K562 (cell line): ENCODE results near the gene KCND1. TPM values are rescaled to one million over a fixed set of nuclear protein-coding genes. Genes with fewer than 3 reads are reported as not detected.

Experiments
- ARHGAP35 ChIP-seq: fragments of 450-650 bp; IDR thresholded peaks from 2 replicates; pipeline ENCODE4 v1.6.1; 2018; ENCODE audit not compliant: partially characterized antibody
- CAMTA2 ChIP-seq: fragments of 250-450 bp; sonication (Bioruptor Pico); conservative IDR thresholded peaks from 2 replicates; pipeline ENCODE4 v1.5.1; 2022
- CBX8 ChIP-seq: fragments of 200-600 bp; sonication (generic); IDR thresholded peaks from 2 replicates; pipeline ENCODE4 v1.6.1; 2012; ENCODE audit warnings: borderline replicate concordance, mixed run types, low read depth, mild to moderate bottlenecking, moderate library complexity, mixed read lengths, low read length, control low read depth, inconsistent platforms; ENCODE audit not compliant: poor library complexity, severe bottlenecking; ENCODE audit errors: extremely low read depth
- ILK ChIP-seq: fragments of 450-650 bp; IDR thresholded peaks from 2 replicates; pipeline ENCODE4 v1.6.1; 2016; ENCODE audit warnings: missing genetic modification characterization, low read depth, mild to moderate bottlenecking, missing compliant biosample characterization, moderate library complexity, borderline replicate concordance
- MED1 ChIP-seq: sonication (generic); formaldehyde crosslinking; IDR thresholded peaks from 2 replicates; pipeline ENCODE4 v1.8.1; 2023; ENCODE audit warnings: missing genetic modification reagents, borderline replicate concordance
- MEF2A ChIP-seq: IDR thresholded peaks from 2 replicates; pipeline ENCODE4 v1.6.1; 2011; ENCODE audit warnings: low read depth, mild to moderate bottlenecking, low read length, moderate library complexity; ENCODE audit not compliant: control insufficient read depth
- MLLT1 ChIP-seq, 2 experiments: fragments of 450-650 bp; IDR thresholded peaks; 2 replicates each; pipeline ENCODE4 v1.6.1; 2016
- NR2C2 ChIP-seq, 2 experiments: fragments of 200-800 bp in 1 of 2; sonication (Bioruptor generic) in 1 of 2; sonication (generic) in 1 of 2; formaldehyde crosslinking in 1 of 2; IDR thresholded peaks; 2 replicates each; pipeline versions ENCODE4 v1.6.1 to v1.8.0; 2016 to 2022; ENCODE audit warnings: mild to moderate bottlenecking in 1 of 2, missing compliant biosample characterization in 1 of 2, missing genetic modification characterization in 1 of 2, missing genetic modification reagents in 1 of 2
- PHF8 ChIP-seq: fragments of 200-600 bp; sonication (generic); IDR thresholded peaks from 2 replicates; pipeline ENCODE4 v1.6.1; 2012; ENCODE audit warnings: mixed run types, mild to moderate bottlenecking, inconsistent platforms, low read length, moderate library complexity, borderline replicate concordance
- PML ChIP-seq: IDR thresholded peaks from 2 replicates; pipeline ENCODE4 v1.6.1; 2012; ENCODE audit warnings: low read length, inconsistent platforms
- POLR2A ChIP-seq: fragments of 450-650 bp; conservative IDR thresholded peaks from 2 replicates; pipeline ENCODE4 v1.6.1; 2016
- PPARD ChIP-seq: fragments of 250-450 bp; sonication (Bioruptor Pico); IDR thresholded peaks from 2 replicates; pipeline ENCODE4 v1.8.0; 2022; ENCODE audit warnings: inconsistent platforms, mild to moderate bottlenecking, moderate library complexity
- PYGO2 ChIP-seq: fragments of 450-650 bp; IDR thresholded peaks from 2 replicates; pipeline ENCODE4 v1.6.1; 2016; ENCODE audit warnings: mild to moderate bottlenecking, missing genetic modification characterization, moderate library complexity, missing compliant biosample characterization
- RBM14 ChIP-seq: fragments of 200-400 bp; formaldehyde crosslinking; IDR thresholded peaks from 2 replicates; pipeline ENCODE4 v1.6.1; 2018; ENCODE audit warnings: low read depth, mild to moderate bottlenecking, low read length, moderate library complexity, borderline replicate concordance; ENCODE audit not compliant: insufficient read depth
- THAP7 ChIP-seq: fragments of 250-450 bp; sonication (Bioruptor Pico); IDR thresholded peaks from 2 replicates; pipeline ENCODE4 v1.5.0; 2021
- ZFP1 ChIP-seq: fragments of 450-650 bp; formaldehyde crosslinking; IDR thresholded peaks from 2 replicates; pipeline ENCODE4 v1.4.0; 2020; ENCODE audit warnings: mild to moderate bottlenecking, mixed read lengths
- ZNF133 ChIP-seq: fragments of 250-450 bp; sonication (Bioruptor Pico); IDR thresholded peaks from 2 replicates; pipeline ENCODE4 v1.4.0; 2020; ENCODE audit warnings: mild to moderate bottlenecking
- ZNF324 ChIP-seq: fragments of 250-450 bp; sonication (Bioruptor Pico); IDR thresholded peaks from 2 replicates; pipeline ENCODE4 v1.4.0; 2020; ENCODE audit warnings: mild to moderate bottlenecking
- ZNF384 ChIP-seq: IDR thresholded peaks from 2 replicates; pipeline ENCODE4 v1.6.1; 2012; ENCODE audit warnings: low read depth, low read length, improper control_type of control experiment
- ZNF398 ChIP-seq: fragments of 250-450 bp; sonication (Bioruptor Pico); IDR thresholded peaks from 2 replicates; pipeline ENCODE4 v1.8.0; 2021; ENCODE audit warnings: moderate library complexity, mild to moderate bottlenecking, inconsistent platforms
- ZNF592 ChIP-seq: fragments of 450-650 bp; IDR thresholded peaks from 2 replicates; pipeline ENCODE4 v1.6.1; 2017; ENCODE audit warnings: antibody characterized with exemption, mild to moderate bottlenecking
- polyA plus RNA-seq, 8 experiments: library from polyadenylated mRNA; depleted of rRNA in 4 of 8; stranded (reverse) in 5 of 8; unstranded in 3 of 8; fragments of >200 nt; fragmentation: Nextera tagmentation in 2 of 8; fragmentation: Illumina TruSeq in 1 of 8; extraction: Ambion mirVana in 2 of 8; extraction: Trizol in 1 of 8; gene quantifications; 2 replicates each; pipeline versions ENCODE4 v1.2.1 to v1.2.3, GENCODE V29; 2011 to 2014; ENCODE audit warnings: inconsistent platforms in 1 of 8, missing spikeins in 1 of 8
- total RNA-seq, 7 experiments: library from RNA; depleted of rRNA in 6 of 7; stranded (reverse); fragments of >200 nt in 6 of 7; fragmentation: Illumina TruSeq in 2 of 7; extraction: Trizol in 2 of 7; gene quantifications; 2 replicates each; pipeline versions ENCODE4 v1.2.1 to v1.2.3, GENCODE V29; 2011 to 2021; ENCODE audit warnings: low replicate concordance in 1 of 7

Gene KCND1
- total and polyA plus RNA-seq, 9 of the 15 experiments (the other 6 are each of a cell fraction or from before 2014, with no cell fraction given), result 0.06 to 0.83 (median 0.39) TPM; not detected in 1

- TF ChIP-seq MLLT1 (IDR thresholded peaks at IDR 0.05) (0 out of 4 replicates have a peak, but pooled peaks of 1 of the 2 experiments have one; percentile 18), CAMTA2 (CRISPR knock-in tag) (no peak), ZNF398 (no peak), ARHGAP35 (no peak), THAP7 (no peak), ZFP1 (no peak), MED1 (CRISPR knock-in tag) (no peak), ZNF324 (CRISPR knock-in tag) (no peak), NR2C2 (CRISPR knock-in tag; IDR thresholded peaks at IDR 0.05) (no peak), NR2C2 (tag; IDR thresholded peaks at IDR 0.05) (no peak), CBX8 (no peak), ILK (tag) (no peak), PML (no peak; the same call in 1 of the 2 replicates), PYGO2 (tag) (no peak), ZNF384 (peak; percentile 98), RBM14 (no peak), ZNF133 (CRISPR knock-in tag) (no peak), PPARD (CRISPR knock-in tag) (no peak), MEF2A (no peak), ZNF592 (no peak), POLR2A (0 out of 2 replicates have a peak, but pooled peaks have one; percentile 55), PHF8 (peak; percentile 16; the same call in 1 of the 2 replicates)
These were observed 13.0 kb downstream of the KCND1 start (continued) for GRCh38 chrX:48958635-48959094.
